Measurements from ENCODE around the gene SEMA6A. TPM values are rescaled to one million over a fixed set of nuclear protein-coding genes. Genes with fewer than 3 reads are reported as not detected.

Gene SEMA6A
- total RNA-seq, 1 donor from 2014 or later = 18.8 TPM

- no peak for DNase-seq (ENCODE audit: low read depth in 2 of 2)
Measured at GRCh38 chr5:116495786-116496357, 78.8 kb downstream of the SEMA6A start.

GRCh38 chr5:116494784-116495450 lies 79.7 kb downstream of the SEMA6A start:
- DNase-seq (ENCODE audit: low read depth in 2 of 2) = no peak

- no peak for DNase-seq (ENCODE audit: low read depth in 2 of 2)
Measured at GRCh38 chr5:116492776-116493175, 81.8 kb downstream of the SEMA6A start.

GRCh38 chr5:116492016-116492623 lies 82.5 kb downstream of the SEMA6A start:
- DNase-seq (ENCODE audit: low read depth in 2 of 2) = peak; percentile 28 to 60

GRCh38 chr5:116488356-116489041 lies 86.1 kb downstream of the SEMA6A start:
- DNase-seq (ENCODE audit: low read depth in 2 of 2) = no peak

DNA sequence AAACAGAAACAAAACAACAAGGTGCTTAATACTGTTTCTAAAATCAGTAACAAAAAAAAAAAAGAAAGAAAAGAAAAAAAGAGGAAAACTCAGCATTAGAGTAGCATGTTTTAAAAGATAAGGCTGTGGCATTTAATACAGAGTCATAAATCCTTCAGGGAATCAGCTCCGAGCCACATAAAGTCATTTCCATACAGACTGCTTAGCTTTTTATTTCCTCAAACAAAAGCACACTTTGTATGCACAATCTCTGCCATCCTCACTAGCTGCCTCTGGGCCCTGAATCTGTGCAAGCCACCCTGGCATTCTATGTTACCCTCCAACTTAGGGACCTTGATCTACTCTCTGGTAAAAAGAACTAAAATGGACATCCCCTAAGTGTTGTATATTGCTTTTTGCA lies 87.6 kb downstream of the SEMA6A start:
- no peak for DNase-seq (ENCODE audit: low read depth in 2 of 2)

DNA sequence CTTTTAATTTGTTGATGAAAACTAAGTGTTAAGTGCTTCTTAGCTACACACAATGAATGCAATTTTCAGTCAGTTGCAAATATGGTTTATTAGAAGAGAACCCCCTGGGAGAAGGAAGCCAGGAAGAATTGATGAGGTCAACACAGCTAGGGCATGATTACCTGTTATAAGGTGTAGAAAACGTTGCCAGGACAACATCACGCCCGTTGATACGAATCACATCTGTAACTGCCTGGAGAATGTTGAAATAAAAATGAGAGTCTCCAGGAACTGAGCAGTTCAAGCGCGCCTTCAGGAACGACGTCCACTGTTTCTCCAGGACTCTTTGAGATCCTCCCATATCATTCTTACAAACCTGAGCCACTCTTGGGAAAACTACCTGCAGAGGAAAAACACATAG lies 88.0 kb downstream of the SEMA6A start:
- DNase-seq (ENCODE audit: low read depth in 2 of 2) = no peak

DNA sequence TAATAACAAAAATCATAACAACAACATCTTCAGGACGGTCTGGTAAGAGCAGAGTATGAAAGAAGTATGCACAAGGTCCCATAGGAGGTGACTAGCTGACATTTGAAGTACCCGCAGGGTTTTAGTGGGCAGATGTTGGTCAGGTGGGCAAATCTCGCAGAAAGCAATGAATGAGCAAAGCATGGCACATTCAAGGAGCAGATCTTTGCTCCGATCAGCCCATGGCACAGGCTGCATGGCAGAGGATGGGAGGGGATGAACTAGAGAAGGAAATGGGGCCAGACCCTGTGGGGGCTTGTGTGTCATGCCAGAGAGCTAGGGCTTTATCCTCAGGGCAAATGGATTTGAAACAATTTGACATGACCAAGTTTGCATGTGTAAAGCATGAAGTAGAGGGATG lies 90.0 kb downstream of the SEMA6A start:
- DNase-seq (ENCODE audit: low read depth in 2 of 2) = no peak

DNA sequence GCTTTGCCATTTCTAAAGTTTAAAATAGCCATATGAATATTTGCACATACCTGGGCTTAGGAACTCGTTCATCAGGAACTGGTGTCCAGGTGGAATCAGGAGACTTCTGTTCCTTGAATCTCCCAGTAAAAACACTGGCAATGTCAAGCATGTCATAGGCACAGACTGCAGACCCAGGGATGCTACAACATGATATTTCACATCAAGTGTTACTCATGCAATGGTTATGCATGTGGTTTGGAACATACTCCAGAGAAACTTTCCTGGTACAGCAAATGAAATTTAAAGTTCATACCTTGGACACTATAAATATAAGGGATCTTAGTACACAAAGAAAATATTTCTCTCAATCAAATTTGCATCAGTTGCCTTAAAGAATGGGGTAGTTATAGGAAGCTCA lies 92.2 kb downstream of the SEMA6A start:
- no peak for DNase-seq (ENCODE audit: low read depth in 2 of 2)

DNA sequence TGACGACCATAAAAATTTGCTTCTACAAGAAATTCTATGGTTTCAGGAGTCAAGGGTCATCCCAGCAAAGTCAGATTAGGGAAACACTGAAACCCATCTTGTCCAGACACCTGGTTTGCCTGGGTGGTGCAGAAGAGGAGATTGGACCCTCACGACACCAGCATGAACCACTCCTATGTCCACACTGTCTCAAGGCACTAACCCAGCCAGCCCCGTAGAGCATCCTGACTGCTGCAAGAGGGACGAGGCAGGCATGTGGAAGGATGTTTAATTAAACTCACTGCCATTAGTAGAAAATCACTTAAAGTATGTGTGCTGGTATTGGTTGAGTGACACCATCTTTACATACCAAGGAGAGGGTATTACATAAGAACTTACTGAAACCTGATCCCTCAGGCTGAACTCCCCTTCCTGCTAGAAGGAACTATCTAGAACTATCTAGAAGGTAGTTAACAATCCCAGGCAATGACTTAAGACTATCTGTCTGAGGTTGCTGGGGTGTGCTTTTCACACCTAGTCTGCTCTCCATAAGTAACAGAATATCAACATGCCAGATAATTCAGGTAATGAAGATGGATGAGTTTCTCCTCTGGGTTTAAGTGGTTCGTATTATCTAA lies 93.6 kb downstream of the SEMA6A start:
- DNase-seq (ENCODE audit: low read depth in 2 of 2) = no peak

- peak in 1 of 2 donors; percentile 39 for DNase-seq (ENCODE audit: low read depth in 2 of 2)
Measured at GRCh38 chr5:116479776-116480675, 94.6 kb downstream of the SEMA6A start.

DNA sequence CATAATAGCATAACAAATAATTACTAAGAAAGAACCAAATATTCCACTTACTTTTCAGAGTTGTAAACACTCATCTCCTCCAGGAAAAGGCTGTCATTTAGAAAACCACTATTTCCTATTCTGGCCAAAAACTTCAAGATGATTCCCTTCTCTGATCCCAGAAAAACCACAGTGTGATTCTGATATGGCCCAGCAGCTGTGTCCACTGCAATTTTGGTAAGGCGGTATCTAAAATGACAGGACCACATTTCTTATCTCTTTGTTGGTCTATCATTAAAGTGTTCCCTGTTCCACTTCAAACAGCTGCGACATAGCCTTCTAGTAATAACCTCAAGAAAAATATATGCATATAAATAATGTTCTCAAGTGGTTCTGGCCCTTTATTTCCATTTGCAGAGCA lies 96.1 kb downstream of the SEMA6A start:
- DNase-seq (ENCODE audit: low read depth in 2 of 2) = peak in 1 of 2 donors; percentile 54

DNA sequence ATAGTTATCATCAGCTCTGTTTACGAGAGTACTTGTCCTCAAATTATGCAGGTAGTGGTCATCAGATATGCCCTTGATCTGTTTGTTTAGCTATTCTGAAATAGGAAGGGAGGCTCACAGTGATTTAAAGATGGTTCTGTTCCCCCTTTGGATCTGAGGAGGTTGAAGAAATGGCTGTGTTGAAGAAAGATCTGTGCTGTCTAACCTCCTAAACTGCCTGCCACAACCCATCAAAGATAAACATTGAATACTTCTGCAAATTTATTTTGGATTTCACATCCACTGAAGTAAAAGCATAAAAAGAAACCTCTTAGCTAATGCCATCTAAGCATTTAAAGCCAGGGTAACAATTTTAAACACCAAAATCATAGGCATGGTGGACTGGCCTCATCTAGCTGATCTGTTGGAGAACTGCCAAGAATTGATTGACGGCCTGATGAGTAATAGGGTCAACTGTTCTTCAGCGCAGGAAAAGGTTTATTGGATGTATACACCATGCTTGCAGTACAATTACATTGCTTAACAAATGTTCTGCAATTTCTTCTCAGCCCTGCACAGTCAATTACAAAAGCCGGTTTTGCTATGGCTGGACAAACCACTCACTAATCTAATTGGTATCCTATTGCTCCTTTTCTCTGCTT lies 97.6 kb downstream of the SEMA6A start:
- peak; percentile 13 to 68 for DNase-seq (ENCODE audit: low read depth in 2 of 2)

DNA sequence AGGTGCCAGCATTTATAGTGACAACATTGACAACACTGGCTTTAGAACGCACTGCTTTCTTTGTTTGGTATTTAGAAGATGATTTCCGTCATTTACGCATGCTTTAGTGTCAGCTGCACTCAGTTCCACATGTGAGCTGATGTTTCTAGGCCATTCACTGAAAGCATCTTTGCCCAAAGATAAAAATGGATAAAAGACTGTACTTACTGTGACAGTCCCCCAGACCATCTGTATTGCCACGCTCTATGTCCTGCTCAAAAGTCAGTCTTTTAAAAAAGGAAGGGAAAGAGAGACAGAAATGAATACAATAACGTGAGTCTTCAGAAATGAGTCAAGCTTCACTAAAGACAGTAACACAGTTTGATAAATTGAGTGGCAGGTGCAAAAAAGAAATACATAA lies 99.3 kb downstream of the SEMA6A start:
- no peak for DNase-seq (ENCODE audit: low read depth in 2 of 2)

- no peak for DNase-seq (ENCODE audit: low read depth in 2 of 2)
Measured at GRCh38 chr5:116473706-116474105, 100.9 kb downstream of the SEMA6A start.

DNA sequence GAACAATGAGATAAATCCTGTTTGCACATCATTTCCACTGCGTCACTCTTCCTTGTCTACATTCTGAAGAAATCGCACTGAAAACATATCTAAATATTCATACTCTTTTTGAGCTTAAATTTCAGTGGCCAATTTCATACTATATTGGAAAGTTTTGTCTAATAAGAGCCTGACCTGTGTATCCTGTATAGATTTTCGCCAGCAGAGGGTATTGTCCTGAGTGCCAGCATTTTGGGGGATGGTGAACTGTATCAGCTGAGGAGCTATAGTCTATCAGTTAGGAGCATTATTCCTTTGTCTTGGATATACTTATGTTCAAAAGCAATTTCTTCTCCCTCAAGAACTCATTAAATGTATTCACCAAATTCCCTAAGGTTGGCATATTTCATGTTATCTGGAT lies 102.3 kb downstream of the SEMA6A start:
- DNase-seq (ENCODE audit: low read depth in 2 of 2) = peak in 1 of 2 donors; percentile 36

GRCh38 chr5:116469631-116470030 lies 105.0 kb downstream of the SEMA6A start:
- DNase-seq (ENCODE audit: low read depth in 2 of 2) = no peak

DNA sequence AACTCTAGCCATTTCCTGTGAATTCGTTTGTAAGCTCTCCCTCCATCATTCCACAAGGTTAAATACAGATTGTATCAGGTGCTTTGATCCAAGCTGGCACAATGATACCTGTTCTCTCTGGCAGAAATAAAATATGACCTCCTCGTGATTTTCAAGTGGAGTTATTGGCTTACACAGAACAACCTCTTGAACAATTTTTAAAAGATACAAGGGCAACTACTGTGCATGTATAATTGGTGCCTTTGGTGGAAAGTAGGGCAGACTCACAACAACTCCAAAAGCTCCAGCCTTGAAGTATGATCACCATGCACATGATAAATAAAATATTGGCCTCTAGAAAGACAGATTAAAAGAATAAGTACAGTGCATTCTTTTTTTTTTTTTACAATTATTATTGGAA lies 106.0 kb downstream of the SEMA6A start:
- DNase-seq (ENCODE audit: low read depth in 2 of 2) = no peak

- no peak for DNase-seq (ENCODE audit: low read depth in 2 of 2)
Measured at GRCh38 chr5:116467465-116467843, 107.2 kb downstream of the SEMA6A start.

- no peak for DNase-seq (ENCODE audit: low read depth in 2 of 2)
Measured at GRCh38 chr5:116466727-116467464, 107.7 kb downstream of the SEMA6A start.

Data from lung microvascular endothelial cell (primary cell).